WTC11 (cell line): ENCODE data around the gene PKP3. TPM values are rescaled to one million over a fixed set of nuclear protein-coding genes. Genes with fewer than 3 reads are reported as not detected.

Experiments used
- ATAC-seq: fragments of 200-7000 bp; cut with Tn5 transposase; 2 replicates; pipeline ENCODE4 v1.10.0; 2021; ENCODE audit warnings: mild to moderate bottlenecking, moderate library complexity
- CTCF ChIA-PET: fragments of 300-600 bp; sonication (Branson Sonifier 250); formaldehyde crosslinking; loops from one replicate; lab custom pipeline; 2021; ENCODE audit warnings: antibody characterized with exemption; lab: Charles Lee
- POLR2A ChIA-PET: fragments of 350-600 bp; sonication (Branson Sonifier 250); formaldehyde crosslinking; loops from one replicate; lab custom pipeline; 2021; ENCODE audit warnings: antibody characterized with exemption; lab: Charles Lee
- DNase-seq: peaks from one replicate; pipeline ENCODE4 v3.0.0; 2021; ENCODE audit warnings: low spot score
- H3K27ac Mint-ChIP-seq: 2 replicates; pipeline ENCODE4 v1.8.0; 2021; ENCODE audit warnings: mixed read lengths
- H3K27me3 Mint-ChIP-seq: 2 replicates; pipeline ENCODE4 v1.8.0; 2021; ENCODE audit warnings: low read depth, mild to moderate bottlenecking, moderate library complexity, mixed read lengths
- H3K36me3 Mint-ChIP-seq: 2 replicates; pipeline ENCODE4 v1.8.0; 2021; ENCODE audit warnings: mixed read lengths
- H3K4me1 Mint-ChIP-seq: 2 replicates; pipeline ENCODE4 v1.8.0; 2022; ENCODE audit warnings: mixed read lengths
- H3K4me3 Mint-ChIP-seq: 2 replicates; pipeline ENCODE4 v1.8.0; 2021; ENCODE audit warnings: mild to moderate bottlenecking, moderate library complexity, mixed read lengths
- H3K9me3 Mint-ChIP-seq: 2 replicates; pipeline ENCODE4 v1.8.0; 2021; ENCODE audit warnings: mixed read lengths
- CREM ChIP-seq: sonication (generic); formaldehyde crosslinking; IDR thresholded peaks from 2 replicates; pipeline ENCODE4 v1.8.1; 2022; ENCODE audit warnings: mild to moderate bottlenecking, missing genetic modification reagents, moderate library complexity
- E2F4 ChIP-seq: sonication (generic); formaldehyde crosslinking; IDR thresholded peaks from 2 replicates; pipeline ENCODE4 v1.8.1; 2022; ENCODE audit warnings: low read depth, mild to moderate bottlenecking, moderate library complexity, missing genetic modification reagents, borderline replicate concordance
- ESRRA ChIP-seq: sonication (generic); formaldehyde crosslinking; IDR thresholded peaks from 2 replicates; pipeline ENCODE4 v1.8.1; 2022; ENCODE audit warnings: mild to moderate bottlenecking, missing genetic modification reagents, borderline replicate concordance
- ETV6 ChIP-seq: sonication (generic); formaldehyde crosslinking; IDR thresholded peaks from 2 replicates; pipeline ENCODE4 v1.8.1; 2022; ENCODE audit warnings: mild to moderate bottlenecking, missing genetic modification reagents
- FOXK1 ChIP-seq: sonication (generic); formaldehyde crosslinking; IDR thresholded peaks from 2 replicates; pipeline ENCODE4 v1.8.0; 2022; ENCODE audit warnings: mild to moderate bottlenecking, moderate library complexity, missing genetic modification reagents
- GABPB1 ChIP-seq: sonication (generic); formaldehyde crosslinking; IDR thresholded peaks from 2 replicates; pipeline ENCODE4 v1.8.1; 2023; ENCODE audit warnings: mild to moderate bottlenecking, missing genetic modification reagents
- GRHL2 ChIP-seq: fragments of 250-450 bp; sonication (Bioruptor Pico); IDR thresholded peaks from 2 replicates; pipeline ENCODE4 v1.8.0; 2022; ENCODE audit warnings: mild to moderate bottlenecking, moderate library complexity; ENCODE audit not compliant: insufficient replicate concordance, severe bottlenecking
- PRDM15 ChIP-seq: sonication (generic); formaldehyde crosslinking; IDR thresholded peaks from 2 replicates; pipeline ENCODE4 v1.8.0; 2022; ENCODE audit warnings: missing genetic modification reagents
- STAT6 ChIP-seq: sonication (generic); formaldehyde crosslinking; conservative IDR thresholded peaks from 2 replicates; pipeline ENCODE4 v1.8.1; 2023; ENCODE audit warnings: mild to moderate bottlenecking, low read depth, missing genetic modification reagents, moderate library complexity
- ZBTB21 ChIP-seq: sonication (generic); formaldehyde crosslinking; IDR thresholded peaks from 2 replicates; pipeline ENCODE4 v1.8.1; 2023; ENCODE audit warnings: mild to moderate bottlenecking, missing genetic modification reagents, borderline replicate concordance
- ZMAT4 ChIP-seq: fragments of 250-450 bp; sonication (Bioruptor Pico); IDR thresholded peaks from 2 replicates; pipeline ENCODE4 v1.9.0; 2021; ENCODE audit warnings: mild to moderate bottlenecking
- ZNF317 ChIP-seq: sonication (generic); formaldehyde crosslinking; IDR thresholded peaks from 2 replicates; pipeline ENCODE4 v1.8.1; 2023; ENCODE audit warnings: low read depth, mild to moderate bottlenecking, moderate library complexity, missing genetic modification reagents, borderline replicate concordance
- total RNA-seq: library from RNA; stranded (reverse); gene quantifications from 3 replicates; pipeline ENCODE4 v1.2.3, GENCODE V29; 2021
- TF ChIP-seq, protein P1 (sequence below): sonication (generic); formaldehyde crosslinking; IDR thresholded peaks from 2 replicates; pipeline ENCODE4 v1.8.1; 2023; ENCODE audit warnings: mild to moderate bottlenecking, missing genetic modification reagents
- TF ChIP-seq, protein P2 (sequence below): fragments of 250-450 bp; sonication (Bioruptor Pico); IDR thresholded peaks from 2 replicates; pipeline ENCODE4 v2.1.2; 2022; ENCODE audit warnings: mild to moderate bottlenecking, moderate library complexity
- TF ChIP-seq, protein P3 (sequence below): sonication (generic); formaldehyde crosslinking; IDR thresholded peaks from 2 replicates; pipeline ENCODE4 v1.8.1; 2023; ENCODE audit warnings: mild to moderate bottlenecking, moderate library complexity, missing genetic modification reagents

PKP3 gene
- total RNA-seq, 1 experiment from 2014 or later: 17.3 TPM

DNA sequence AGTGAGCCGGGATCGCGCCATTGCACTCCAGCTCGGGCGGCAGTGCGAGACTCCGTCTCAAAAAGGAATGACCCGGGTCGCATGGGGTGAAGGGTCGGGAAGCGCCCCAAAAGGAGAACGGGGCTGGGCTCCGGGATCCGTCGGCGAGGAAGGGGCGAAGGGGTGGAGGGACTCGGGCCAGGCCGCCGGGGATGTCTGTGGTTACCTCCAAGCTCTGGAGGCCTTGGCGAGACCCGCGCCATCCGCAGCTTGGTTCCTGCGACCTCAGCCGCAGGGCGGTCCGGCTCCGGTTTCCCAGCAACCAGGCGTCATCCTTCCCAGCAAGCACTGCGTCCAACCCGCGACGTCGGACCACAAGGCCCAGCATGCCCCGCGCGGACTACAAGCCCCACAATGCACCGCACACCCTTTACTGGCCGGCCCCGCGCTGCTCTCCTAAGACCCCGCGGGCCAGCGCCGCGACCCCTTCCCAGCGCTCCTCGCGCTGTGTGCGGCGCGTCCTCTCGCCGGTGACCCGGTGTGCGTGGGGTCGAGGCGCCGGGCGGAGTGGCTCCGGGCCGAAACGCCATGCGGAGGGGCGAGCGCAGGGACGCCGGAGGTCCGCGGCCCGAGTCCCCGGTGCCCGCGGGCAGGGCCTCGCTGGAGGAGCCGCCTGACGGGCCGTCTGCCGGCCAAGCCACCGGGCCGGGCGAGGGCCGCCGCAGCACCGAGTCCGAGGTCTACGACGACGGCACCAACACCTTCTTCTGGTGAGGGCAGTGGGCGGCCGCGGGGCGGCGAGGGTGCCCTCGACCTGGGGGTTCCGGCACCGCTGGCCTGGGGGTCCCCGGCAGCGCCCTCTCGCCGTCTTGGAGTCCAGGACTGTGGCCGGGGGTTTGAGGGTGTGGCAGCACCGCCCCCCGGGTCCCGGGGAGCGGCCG lies 56.1 kb downstream of the PKP3 start, which contains the start of gene PTDSS2 (continued):
- TF ChIP-seq E2F4 (CRISPR knock-in tag) (no peak), GRHL2 (no peak), STAT6 (CRISPR knock-in tag) (no peak), PRDM15 (CRISPR knock-in tag) (peak; percentile 92), FOXK1 (peak; percentile 85), ETV6 (CRISPR knock-in tag) (peak; percentile 73; the same call in 1 of the 2 replicates), ESRRA (peak; percentile 87), ZBTB21 (no peak; the same call in 1 of the 2 replicates), CREM (CRISPR knock-in tag) (peak; percentile 62; the same call in 1 of the 2 replicates)
- TF ChIP-seq, protein P1, sequence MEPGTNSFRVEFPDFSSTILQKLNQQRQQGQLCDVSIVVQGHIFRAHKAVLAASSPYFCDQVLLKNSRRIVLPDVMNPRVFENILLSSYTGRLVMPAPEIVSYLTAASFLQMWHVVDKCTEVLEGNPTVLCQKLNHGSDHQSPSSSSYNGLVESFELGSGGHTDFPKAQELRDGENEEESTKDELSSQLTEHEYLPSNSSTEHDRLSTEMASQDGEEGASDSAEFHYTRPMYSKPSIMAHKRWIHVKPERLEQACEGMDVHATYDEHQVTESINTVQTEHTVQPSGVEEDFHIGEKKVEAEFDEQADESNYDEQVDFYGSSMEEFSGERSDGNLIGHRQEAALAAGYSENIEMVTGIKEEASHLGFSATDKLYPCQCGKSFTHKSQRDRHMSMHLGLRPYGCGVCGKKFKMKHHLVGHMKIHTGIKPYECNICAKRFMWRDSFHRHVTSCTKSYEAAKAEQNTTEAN (CRISPR knock-in tag): peak; percentile 66; the same call in 1 of the 2 replicates
- TF ChIP-seq, protein P2, sequence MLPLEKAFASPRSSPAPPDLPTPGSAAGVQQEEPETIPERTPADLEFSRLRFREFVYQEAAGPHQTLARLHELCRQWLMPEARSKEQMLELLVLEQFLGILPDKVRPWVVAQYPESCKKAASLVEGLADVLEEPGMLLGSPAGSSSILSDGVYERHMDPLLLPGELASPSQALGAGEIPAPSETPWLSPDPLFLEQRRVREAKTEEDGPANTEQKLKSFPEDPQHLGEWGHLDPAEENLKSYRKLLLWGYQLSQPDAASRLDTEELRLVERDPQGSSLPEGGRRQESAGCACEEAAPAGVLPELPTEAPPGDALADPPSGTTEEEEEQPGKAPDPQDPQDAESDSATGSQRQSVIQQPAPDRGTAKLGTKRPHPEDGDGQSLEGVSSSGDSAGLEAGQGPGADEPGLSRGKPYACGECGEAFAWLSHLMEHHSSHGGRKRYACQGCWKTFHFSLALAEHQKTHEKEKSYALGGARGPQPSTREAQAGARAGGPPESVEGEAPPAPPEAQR (CRISPR knock-in tag): no peak

- ChIA-PET POLR2A (no interaction called here), CTCF (interaction anchor here (0.6 to 5.9 kb wide), 7 partner anchors 11 to 200 kb away, joined by 3 to 71 read pairs (median 8); no protein-coding TSS in a partner anchor)
- no peak for ATAC-seq
- Mint-ChIP-seq H3K36me3 (peaks cover 19% of the 10 kb centered on the region; the same call in 1 of the 2 replicates), H3K9me3 (no peaks in the 10 kb centered on the region), H3K27ac (peak overlapping the region; percentile 86), H3K27me3 (peaks cover 3% of the 10 kb centered on the region; the same call in 1 of the 2 replicates), H3K4me1 (peaks cover 28% of the 10 kb centered on the region), H3K4me3 (peak overlapping the region; percentile 99)
- TF ChIP-seq, protein P3, sequence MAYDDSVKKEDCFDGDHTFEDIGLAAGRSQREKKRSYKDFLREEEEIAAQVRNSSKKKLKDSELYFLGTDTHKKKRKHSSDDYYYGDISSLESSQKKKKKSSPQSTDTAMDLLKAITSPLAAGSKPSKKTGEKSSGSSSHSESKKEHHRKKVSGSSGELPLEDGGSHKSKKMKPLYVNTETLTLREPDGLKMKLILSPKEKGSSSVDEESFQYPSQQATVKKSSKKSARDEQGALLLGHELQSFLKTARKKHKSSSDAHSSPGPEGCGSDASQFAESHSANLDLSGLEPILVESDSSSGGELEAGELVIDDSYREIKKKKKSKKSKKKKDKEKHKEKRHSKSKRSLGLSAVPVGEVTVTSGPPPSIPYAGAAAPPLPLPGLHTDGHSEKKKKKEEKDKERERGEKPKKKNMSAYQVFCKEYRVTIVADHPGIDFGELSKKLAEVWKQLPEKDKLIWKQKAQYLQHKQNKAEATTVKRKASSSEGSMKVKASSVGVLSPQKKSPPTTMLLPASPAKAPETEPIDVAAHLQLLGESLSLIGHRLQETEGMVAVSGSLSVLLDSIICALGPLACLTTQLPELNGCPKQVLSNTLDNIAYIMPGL (CRISPR knock-in tag): 0 out of 2 replicates have a peak, but pooled peaks have one; percentile 15
- TF ChIP-seq ZMAT4 (CRISPR knock-in tag): no peak
- TF ChIP-seq ZNF317 (CRISPR knock-in tag): no peak
- TF ChIP-seq GABPB1 (CRISPR knock-in tag): 0 out of 2 replicates have a peak, but pooled peaks have one; percentile 20
- DNase-seq: peak; percentile 59
Observed at GRCh38 chr11:450809-451451, 56.9 kb downstream of the PKP3 start.
